IPS-18a (cell line): ENCODE results near the gene DTNBP1.

Source experiments
- H3K27ac ChIP-seq: one replicate; pipeline ENCODE4 v1.5.1; 2013; ENCODE audit warnings: low read length
- H3K27me3 ChIP-seq: one replicate; pipeline ENCODE4 v1.6.1; 2013; ENCODE audit warnings: mild to moderate bottlenecking, low read length; ENCODE audit not compliant: control insufficient read depth, insufficient read depth
- H3K36me3 ChIP-seq: one replicate; pipeline ENCODE4 v1.6.1; 2013; ENCODE audit warnings: low read depth, low read length; ENCODE audit not compliant: control insufficient read depth
- H3K4me1 ChIP-seq: one replicate; pipeline ENCODE4 v1.6.1; 2013; ENCODE audit warnings: low read depth, low read length; ENCODE audit not compliant: control insufficient read depth
- H3K4me3 ChIP-seq: one replicate; pipeline ENCODE4 v1.5.1; 2013; ENCODE audit warnings: low read length
- H3K9ac ChIP-seq: one replicate; pipeline ENCODE4 v1.6.1; 2013; ENCODE audit warnings: mild to moderate bottlenecking, low read length, moderate library complexity
- H3K9me3 ChIP-seq: one replicate; pipeline ENCODE4 v1.6.1; 2013; ENCODE audit warnings: low read depth, low read length; ENCODE audit not compliant: control insufficient read depth

DTNBP1 gene

DNA sequence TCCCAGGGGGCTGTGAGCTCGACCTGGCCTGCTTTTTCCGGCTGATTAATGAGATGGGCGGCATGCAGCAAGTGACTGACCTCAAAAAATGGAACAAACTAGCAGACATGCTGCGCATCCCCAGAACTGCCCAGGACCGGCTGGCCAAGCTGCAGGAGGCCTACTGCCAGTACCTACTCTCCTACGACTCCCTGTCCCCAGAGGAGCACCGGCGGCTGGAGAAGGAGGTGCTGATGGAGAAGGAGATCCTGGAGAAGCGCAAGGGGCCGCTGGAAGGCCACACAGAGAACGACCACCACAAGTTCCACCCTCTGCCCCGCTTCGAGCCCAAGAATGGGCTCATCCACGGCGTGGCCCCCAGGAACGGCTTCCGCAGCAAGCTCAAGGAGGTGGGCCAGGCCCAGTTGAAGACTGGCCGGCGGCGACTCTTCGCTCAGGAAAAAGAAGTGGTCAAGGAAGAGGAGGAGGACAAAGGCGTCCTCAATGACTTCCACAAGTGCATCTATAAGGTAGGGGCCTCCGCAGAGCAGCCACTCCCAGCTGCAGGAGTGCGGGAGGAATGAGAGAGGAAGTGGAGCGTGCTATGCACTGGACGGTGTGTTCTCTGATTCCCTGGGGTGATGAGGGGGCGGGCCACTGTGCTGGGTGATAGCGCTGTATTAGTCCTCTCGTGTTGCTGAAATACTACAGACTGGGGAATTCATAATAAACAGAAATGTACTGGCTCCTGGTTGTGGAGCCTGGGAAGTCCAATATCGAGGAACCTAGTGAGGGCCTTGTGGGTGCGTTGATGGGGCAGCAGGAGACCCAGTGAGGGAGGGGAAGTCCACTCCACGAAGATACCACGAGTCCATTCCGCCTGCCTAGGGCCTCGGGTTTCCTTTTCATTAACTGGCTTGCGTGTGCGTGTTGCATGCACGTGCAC lies 161.7 kb downstream of the DTNBP1 start:
- Histone ChIP-seq H3K27ac (no peak overlapping the region), H3K4me3 (no peak overlapping the region), H3K27me3 (no peaks in the 10 kb centered on the region), H3K9ac (no peak overlapping the region), H3K36me3 (peaks cover 85% of the 10 kb centered on the region), H3K4me1 (no peaks in the 10 kb centered on the region), H3K9me3 (no peaks in the 10 kb centered on the region)

DNA sequence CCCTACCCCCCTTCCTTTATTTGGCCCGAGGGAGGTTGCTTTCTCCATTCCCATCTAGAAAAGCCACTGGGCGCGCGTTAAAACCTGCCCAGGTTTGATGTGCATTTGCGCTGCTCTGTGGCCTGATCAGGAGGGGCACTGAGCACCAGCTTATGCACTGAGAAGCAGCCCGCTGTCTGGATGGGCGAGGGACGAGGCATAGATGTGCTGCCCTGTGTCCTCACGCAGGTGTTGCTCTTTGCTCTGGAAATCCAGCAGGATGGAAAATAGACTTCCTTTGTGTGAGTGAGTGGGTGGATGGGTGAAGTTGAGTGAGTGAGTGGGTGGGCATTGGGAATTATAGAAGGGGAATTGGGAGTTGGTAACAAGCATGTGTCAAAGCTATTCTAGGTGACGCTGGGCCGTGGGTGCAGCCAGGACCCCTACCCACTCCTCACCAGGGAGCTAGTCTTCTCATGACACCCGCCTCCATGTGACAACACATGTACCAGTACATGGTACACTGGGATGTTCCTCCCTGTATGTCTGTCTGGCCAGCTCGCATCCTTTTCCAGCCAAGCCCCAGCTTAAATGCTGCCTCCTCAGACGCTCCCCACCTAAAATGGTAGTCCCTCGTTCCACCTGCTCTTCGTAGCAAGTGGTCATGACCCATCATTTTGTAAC lies 162.6 kb downstream of the DTNBP1 start:
- Histone ChIP-seq H3K27me3 (no peaks in the 10 kb centered on the region), H3K4me3 (no peak overlapping the region), H3K36me3 (peaks cover 87% of the 10 kb centered on the region), H3K9ac (no peak overlapping the region), H3K4me1 (no peaks in the 10 kb centered on the region), H3K9me3 (no peaks in the 10 kb centered on the region), H3K27ac (no peak overlapping the region)

DNA sequence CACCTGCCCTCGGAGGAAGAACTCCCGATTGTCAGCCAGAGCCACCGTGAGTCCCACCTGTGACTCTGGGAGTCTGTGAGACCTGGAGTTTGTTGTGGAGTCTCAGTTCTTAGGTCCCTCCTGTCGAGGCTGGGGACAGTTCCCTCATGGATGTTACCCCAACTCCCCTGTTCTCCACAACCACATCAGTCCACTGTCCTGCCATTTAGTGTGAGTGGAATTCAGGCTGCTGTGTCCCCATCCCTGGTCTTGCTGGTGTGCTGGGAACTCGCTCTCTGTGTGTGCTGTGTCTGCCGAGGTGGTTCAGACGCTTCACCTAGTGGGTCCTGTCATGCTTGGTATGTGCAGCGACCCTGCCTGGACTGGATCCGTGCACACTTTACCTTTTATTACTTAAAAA lies 163.2 kb downstream of the DTNBP1 start:
- Histone ChIP-seq H3K4me1 (no peaks in the 10 kb centered on the region), H3K27ac (no peak overlapping the region), H3K27me3 (no peaks in the 10 kb centered on the region), H3K9ac (no peak overlapping the region), H3K9me3 (no peaks in the 10 kb centered on the region), H3K4me3 (no peak overlapping the region), H3K36me3 (peaks cover 86% of the 10 kb centered on the region)

DNA sequence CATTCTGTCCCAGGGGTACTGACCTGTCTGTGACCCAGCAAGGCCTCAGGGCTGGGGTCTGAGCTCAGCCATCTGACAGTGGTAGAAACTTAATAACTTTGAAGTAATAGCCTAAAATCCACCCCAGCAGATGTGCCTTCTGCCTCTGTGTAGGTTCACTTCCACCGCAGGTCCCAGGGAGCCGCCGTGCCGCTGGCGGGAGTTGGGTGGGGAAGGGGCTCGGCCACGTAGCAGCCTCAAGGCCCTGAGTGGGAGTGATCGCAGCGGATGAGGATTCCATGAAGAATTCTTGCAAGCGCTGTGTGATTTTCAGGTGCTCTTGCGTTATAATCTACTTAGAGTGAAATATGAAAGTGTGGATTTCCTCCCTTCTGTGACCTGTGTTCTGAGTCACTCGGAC lies 163.7 kb downstream of the DTNBP1 start:
- Histone ChIP-seq H3K9me3 (no peaks in the 10 kb centered on the region), H3K27ac (no peak overlapping the region), H3K4me1 (peaks cover under 1% of the 10 kb centered on the region), H3K9ac (no peak overlapping the region), H3K36me3 (peaks cover 81% of the 10 kb centered on the region), H3K4me3 (no peak overlapping the region), H3K27me3 (no peaks in the 10 kb centered on the region)

DNA sequence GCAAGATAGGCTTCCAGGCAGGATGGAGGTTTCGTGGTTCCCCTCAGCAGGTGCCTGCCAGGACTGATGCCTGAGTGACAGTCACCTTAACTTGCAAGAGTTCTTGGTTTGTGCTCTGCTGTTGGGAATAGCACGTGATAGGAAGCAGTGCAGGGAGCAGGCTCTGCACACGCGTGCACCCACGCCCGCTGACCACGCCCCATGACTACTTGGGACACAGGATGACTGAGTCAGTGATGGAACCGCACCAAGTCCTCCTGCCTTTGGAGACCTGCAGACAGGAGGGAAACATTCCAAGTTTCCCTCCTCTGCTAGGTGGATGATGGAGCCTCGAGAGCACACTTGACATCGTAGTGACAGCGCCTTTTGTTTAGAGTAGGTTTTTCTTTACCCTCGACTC lies 164.2 kb downstream of the DTNBP1 start:
- no peak overlapping the region for H3K4me3 ChIP-seq
- no peaks in the 10 kb centered on the region for H3K9me3 ChIP-seq
- H3K36me3 ChIP-seq: peaks cover 80% of the 10 kb centered on the region
- no peak overlapping the region for H3K9ac ChIP-seq
- no peaks in the 10 kb centered on the region for H3K27me3 ChIP-seq
- peaks cover 5% of the 10 kb centered on the region for H3K4me1 ChIP-seq
- no peak overlapping the region for H3K27ac ChIP-seq

DNA sequence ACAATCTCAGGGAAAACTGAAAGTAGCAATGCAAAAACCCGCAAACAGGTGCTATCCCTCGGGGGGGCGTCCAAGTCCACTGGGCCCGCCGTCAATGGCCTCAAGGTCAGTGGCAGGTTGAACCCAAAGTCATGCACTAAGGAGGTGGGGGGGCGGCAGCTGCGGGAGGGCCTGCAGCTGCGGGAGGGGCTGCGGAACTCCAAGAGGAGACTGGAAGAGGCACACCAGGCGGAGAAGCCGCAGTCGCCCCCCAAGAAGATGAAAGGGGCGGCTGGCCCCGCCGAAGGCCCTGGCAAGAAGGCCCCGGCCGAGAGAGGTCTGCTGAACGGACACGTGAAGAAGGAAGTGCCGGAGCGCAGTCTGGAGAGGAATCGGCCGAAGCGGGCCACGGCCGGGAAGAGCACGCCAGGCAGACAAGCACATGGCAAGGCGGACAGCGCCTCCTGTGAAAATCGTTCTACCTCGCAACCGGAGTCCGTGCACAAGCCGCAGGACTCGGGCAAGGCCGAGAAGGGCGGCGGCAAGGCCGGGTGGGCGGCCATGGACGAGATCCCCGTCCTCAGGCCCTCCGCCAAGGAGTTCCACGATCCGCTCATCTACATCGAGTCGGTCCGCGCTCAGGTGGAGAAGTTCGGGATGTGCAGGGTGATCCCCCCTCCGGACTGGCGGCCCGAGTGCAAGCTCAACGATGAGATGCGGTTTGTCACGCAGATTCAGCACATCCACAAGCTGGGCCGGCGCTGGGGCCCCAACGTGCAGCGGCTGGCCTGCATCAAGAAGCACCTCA lies 166.3 kb downstream of the DTNBP1 start:
- Histone ChIP-seq H3K27me3 (no peaks in the 10 kb centered on the region), H3K4me1 (peaks cover 26% of the 10 kb centered on the region), H3K27ac (no peak overlapping the region), H3K9me3 (no peaks in the 10 kb centered on the region), H3K36me3 (peaks cover 59% of the 10 kb centered on the region), H3K4me3 (no peak overlapping the region), H3K9ac (no peak overlapping the region)

DNA sequence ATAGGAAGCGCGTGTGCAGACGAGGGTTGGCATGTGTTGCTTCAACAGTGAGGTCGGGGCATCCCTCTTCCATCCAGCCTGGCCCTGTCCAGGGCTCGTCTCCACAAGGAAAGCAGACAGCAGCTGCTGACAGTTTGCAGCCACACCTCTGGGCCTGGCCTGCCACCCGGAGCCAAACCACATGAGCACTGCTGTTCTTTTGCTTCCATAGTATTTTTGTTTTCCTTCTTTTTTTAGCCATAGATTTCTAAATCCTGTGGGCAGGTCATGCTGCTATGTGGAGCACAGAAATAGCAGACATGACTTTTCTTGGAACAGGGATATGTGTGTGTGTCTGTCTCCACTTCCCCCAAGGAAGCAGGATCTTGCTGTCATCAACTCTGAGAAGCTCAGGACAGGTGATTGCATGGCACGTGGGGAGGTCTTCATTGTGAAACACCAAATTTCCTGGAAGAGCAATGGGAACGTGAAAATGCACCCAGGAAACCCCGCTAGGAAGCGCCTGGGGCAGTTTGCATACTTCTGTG lies 167.4 kb downstream of the DTNBP1 start:
- peaks cover 31% of the 10 kb centered on the region for H3K4me1 ChIP-seq
- H3K9me3 ChIP-seq: no peaks in the 10 kb centered on the region
- H3K27me3 ChIP-seq: no peaks in the 10 kb centered on the region
- no peak overlapping the region for H3K9ac ChIP-seq
- no peak overlapping the region for H3K4me3 ChIP-seq
- no peak overlapping the region for H3K27ac ChIP-seq
- peaks cover 48% of the 10 kb centered on the region for H3K36me3 ChIP-seq

DNA sequence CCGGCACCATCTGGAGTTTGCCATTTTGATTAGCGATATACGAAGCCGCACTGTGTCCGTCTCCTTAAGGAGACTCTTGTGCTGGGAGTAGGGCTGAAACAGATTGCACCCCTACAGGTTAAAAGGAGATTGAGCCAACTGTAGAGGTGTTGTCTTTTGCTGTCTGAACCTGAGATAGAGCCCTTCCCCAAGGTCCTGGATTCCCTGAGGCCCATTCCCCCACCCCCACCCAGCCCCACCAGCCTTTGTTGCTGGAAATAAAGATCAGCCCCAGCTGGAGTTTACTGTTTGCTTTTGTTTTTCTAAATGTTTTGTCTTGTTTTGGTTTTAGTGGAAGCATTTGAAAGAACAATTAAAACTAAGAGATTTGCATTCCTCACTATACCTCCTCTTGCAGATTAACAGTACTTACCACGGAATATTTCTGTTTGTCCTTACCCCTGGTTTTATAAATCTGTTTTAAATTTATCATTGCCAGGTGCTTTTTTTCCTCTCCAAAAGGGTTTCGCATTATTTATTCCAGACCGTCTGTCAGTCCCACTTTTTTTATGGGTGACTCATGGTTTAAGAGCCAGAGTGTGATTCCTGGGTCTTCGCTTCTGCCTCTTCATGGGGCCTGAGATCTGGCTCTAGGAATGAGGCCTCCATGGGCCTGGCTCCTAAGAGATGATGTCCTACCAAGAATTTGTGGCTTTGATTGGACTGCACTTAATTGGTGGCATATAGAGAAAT lies 169.2 kb downstream of the DTNBP1 start:
- Histone ChIP-seq H3K27ac (no peak overlapping the region), H3K9me3 (no peaks in the 10 kb centered on the region), H3K36me3 (peaks cover 41% of the 10 kb centered on the region)

DNA sequence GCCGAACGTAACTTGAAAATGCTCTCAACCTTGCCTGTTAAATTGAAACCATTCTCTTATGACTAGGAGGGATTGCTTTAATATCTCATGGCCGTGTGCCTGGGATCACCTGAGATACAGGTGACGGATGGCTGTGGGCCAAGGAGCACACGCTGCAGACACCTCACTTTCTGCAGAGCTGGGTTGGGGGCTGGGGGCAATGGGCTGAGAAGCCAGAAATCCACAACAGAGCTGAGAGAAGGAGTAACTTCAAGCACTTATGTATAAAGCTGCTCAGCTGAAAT lies 170.9 kb downstream of the DTNBP1 start:
- Histone ChIP-seq H3K4me1 (peaks cover 31% of the 10 kb centered on the region), H3K27ac (no peak overlapping the region), H3K27me3 (no peaks in the 10 kb centered on the region), H3K9me3 (no peaks in the 10 kb centered on the region), H3K9ac (no peak overlapping the region), H3K4me3 (peak overlapping the region; percentile 6), H3K36me3 (peaks cover 46% of the 10 kb centered on the region)

More for the DNA sequence above, 169.2 kb downstream of the DTNBP1 start:
- Histone ChIP-seq H3K4me3 (peak overlapping the region; percentile 4), H3K27me3 (no peaks in the 10 kb centered on the region), H3K4me1 (peaks cover 31% of the 10 kb centered on the region), H3K9ac (no peak overlapping the region)

DNA sequence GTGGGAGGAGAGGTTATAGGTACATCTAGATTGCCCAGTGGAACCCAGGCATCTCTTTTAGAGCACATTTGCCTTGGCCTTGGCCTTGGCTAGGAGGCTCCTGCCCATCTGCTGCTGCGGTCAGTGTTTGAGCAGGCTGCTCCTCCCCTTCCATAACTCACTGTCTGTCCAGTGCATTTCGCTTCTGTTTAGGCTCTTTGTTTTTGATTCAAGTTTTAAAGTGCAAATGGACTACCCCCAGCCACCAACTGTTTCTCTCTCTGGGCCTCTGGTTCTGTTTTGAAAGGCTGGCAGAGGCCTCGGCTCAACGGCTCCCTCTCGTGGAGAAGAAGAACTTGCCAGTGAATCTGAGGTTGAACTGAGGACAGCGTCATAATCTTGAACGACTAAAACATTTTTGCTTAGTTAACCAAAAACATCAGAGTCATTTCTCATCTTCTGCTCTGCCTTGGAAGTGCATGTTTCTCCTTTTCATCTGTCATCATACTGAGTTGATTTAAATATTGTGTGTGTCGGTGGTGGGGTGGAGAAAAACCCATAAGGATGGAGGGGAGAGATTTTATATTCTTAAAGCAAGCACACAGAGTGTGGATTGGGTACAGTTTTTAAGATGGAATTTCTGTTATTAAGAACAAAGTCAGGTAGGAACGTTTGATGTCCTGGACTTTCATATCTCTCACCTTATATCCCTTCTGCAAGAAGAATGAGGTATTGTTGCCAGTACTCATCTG lies 171.4 kb downstream of the DTNBP1 start:
- no peak overlapping the region for H3K9ac ChIP-seq
- H3K36me3 ChIP-seq: peaks cover 43% of the 10 kb centered on the region
- H3K27me3 ChIP-seq: no peaks in the 10 kb centered on the region
- peaks cover 31% of the 10 kb centered on the region for H3K4me1 ChIP-seq
- no peak overlapping the region for H3K27ac ChIP-seq
- H3K9me3 ChIP-seq: no peaks in the 10 kb centered on the region
- no peak overlapping the region for H3K4me3 ChIP-seq
